Spleen (tissue), 11 donors: Measurements from ENCODE around the gene ITGB2. TPM values are rescaled to one million over a fixed set of nuclear protein-coding genes. Genes with fewer than 3 reads are reported as not detected.

Experiments
- DNase-seq: peaks from one replicate; pipeline ENCODE4 v3.0.0-alpha.2; 2020
- H3K27ac ChIP-seq, 8 donors: fragments of 200-600 bp; sonication (generic) in 7 of 8; 1 replicate in 4 of 8; 2 replicates in 4 of 8; pipeline versions ENCODE4 v1.5.0 to v1.8.0; 2016 to 2021; ENCODE audit warnings: inconsistent platforms in 4 of 8, mild to moderate bottlenecking in 4 of 8, moderate library complexity in 1 of 8
- H3K27me3 ChIP-seq, 7 donors: fragments of 200-600 bp; sonication (generic) in 6 of 7; replicated peaks in 1 of 7; 1 replicate in 4 of 7; 2 replicates in 3 of 7; pipeline versions ENCODE4 v1.5.0 to v1.8.0; 2016 to 2021; ENCODE audit warnings: inconsistent platforms in 3 of 7, mild to moderate bottlenecking in 1 of 7
- H3K36me3 ChIP-seq, 6 donors: fragments of 200-600 bp; sonication (generic) in 5 of 6; 1 replicate in 4 of 6; 2 replicates in 2 of 6; pipeline versions ENCODE4 v1.5.0 to v1.8.0; 2016 to 2021; ENCODE audit warnings: inconsistent platforms in 2 of 6
- H3K4me1 ChIP-seq, 6 donors: fragments of 200-600 bp; sonication (generic) in 5 of 6; 1 replicate in 3 of 6; 2 replicates in 3 of 6; pipeline versions ENCODE4 v1.5.0 to v1.8.0; 2016 to 2021; ENCODE audit warnings: inconsistent platforms in 3 of 6
- H3K4me3 ChIP-seq, 8 donors: fragments of 200-600 bp; sonication (generic) in 7 of 8; 1 replicate in 4 of 8; 2 replicates in 4 of 8; pipeline versions ENCODE4 v1.5.0 to v1.8.0; 2016 to 2021; ENCODE audit warnings: inconsistent platforms in 4 of 8, mild to moderate bottlenecking in 4 of 8, moderate library complexity in 2 of 8
- H3K9me3 ChIP-seq, 8 donors: fragments of 200-600 bp; sonication (generic) in 7 of 8; 1 replicate in 4 of 8; 2 replicates in 4 of 8; pipeline versions ENCODE4 v1.5.0 to v1.8.0; 2016 to 2021; ENCODE audit warnings: inconsistent platforms in 4 of 8
- CTCF ChIP-seq, 11 experiments: fragments of 200-600 bp in 7 of 11; fragments of 450-650 bp in 4 of 11; sonication (generic) in 4 of 11; IDR thresholded peaks in 8 of 11; conservative IDR thresholded peaks in 3 of 11; 1 replicate in 7 of 11; 2 replicates in 4 of 11; pipeline versions ENCODE4 v1.4.0 to v1.8.0; 2016 to 2021; ENCODE audit warnings: antibody characterized with exemption in 11 of 11, inconsistent platforms in 4 of 11, mild to moderate bottlenecking in 1 of 11
- POLR2A ChIP-seq, 3 donors: fragments of 450-650 bp; IDR thresholded peaks; one replicate each; pipeline ENCODE4 v1.5.1; 2017; ENCODE audit warnings: antibody characterized with exemption in 3 of 3, mild to moderate bottlenecking in 1 of 3
- POLR2AphosphoS5 ChIP-seq, 3 donors: sonication (generic); formaldehyde crosslinking; IDR thresholded peaks; one replicate each; pipeline ENCODE4 v1.5.1; 2017; ENCODE audit warnings: antibody characterized with exemption in 3 of 3
- WGBS, 5 donors: extraction: QIAGEN DNeasy Blood & Tissue Kit in 3 of 5; methylation state at CpG; one replicate each; pipeline versions ENCODE4 v1.1.5 to v1.1.7; 2013 to 2018; 5-methylcytosine and 5-hydroxymethylcytosine counted together
- intact Hi-C: fragments of 100-400 bp; cut with DNase I; formaldehyde crosslinking; loops from one replicate; pipeline ENCODE4 v1.15.0; 2023; ENCODE audit warnings: low total_unique reads
- polyA plus RNA-seq, 3 donors: library from polyadenylated mRNA; stranded (reverse); fragments of 200-250 nt; gene quantifications; one replicate each; pipeline ENCODE4 v1.2.1, GENCODE V29; 2013
- total RNA-seq, 7 donors: library from RNA; depleted of rRNA in 3 of 7; stranded (reverse); fragments of >200 nt in 3 of 7; fragmentation: NEBNext Ultra II Directional in 4 of 7; extraction: Animal tissue kit (Norgen Biotek cat#: 25700) in 4 of 7; gene quantifications; one replicate each; pipeline versions ENCODE4 v1.1.0 to v1.2.1, GENCODE V29; 2016 to 2021
- donor health status: healthy with polysubstance abuse.
- donor health status: DM: no; HTN: no; CAD: no; lungs with moderate emphysema.
- donor health status: DM: no; HTN: no; CAD: no.
- donor health status: Bipolar disorder and iron deficiency.
- donor health status: healthy.
- donor health status: DM: no; HTN: no; CAD: no.
- donor health status: DM: yes; HTN: yes; CAD: no.

Gene ITGB2
- total and polyA plus RNA-seq, 10 donors = 92.1 to 754 (median 338) TPM

- 57 to 81% (median 66%) methylated on average over 3 of the region's 3 CpGs; no CpG with 5 or more reads in 1 of the 5 donors for WGBS, 5 donors
- H3K36me3 ChIP-seq = no peaks in the 10 kb centered on the region
- TF ChIP-seq CTCF (IDR thresholded peaks at IDR 0.05 in 8 of 11, conservative IDR thresholded peaks at IDR 0.05 in 3 of 11) (no peak), POLR2A (IDR thresholded peaks at IDR 0.05) (no peak), POLR2AphosphoS5 (IDR thresholded peaks at IDR 0.05) (no peak)
Measured at GRCh38 chr21:44836349-44836665, 84.4 kb downstream of the ITGB2 start.

More at GRCh38 chr21:44836349-44836665, 84.4 kb downstream of the ITGB2 start:
- Histone ChIP-seq H3K9me3 (no peaks in the 10 kb centered on the region), H3K27me3 (peaks cover 0 to 7% (median 0%) of the 10 kb centered on the region in 7 donors), H3K4me3 (no peak overlapping the region), H3K27ac (no peak overlapping the region), H3K4me1 (peaks cover 0 to 10% (median 2%) of the 10 kb centered on the region in 6 donors)
- DNase-seq = no peak
- intact Hi-C loops = no loop called here

Other genes starting within 250 kb of the ITGB2 start
- not detected for gene KRTAP12-1, start 238.7 kb downstream of the ITGB2 start, total RNA-seq
- gene KRTAP12-1, start 238.7 kb downstream of the ITGB2 start, polyA plus RNA-seq = not detected
- gene KRTAP10-12, start 223.7 kb downstream of the ITGB2 start, total RNA-seq = not detected
- not detected for gene KRTAP10-12, start 223.7 kb downstream of the ITGB2 start, polyA plus RNA-seq
- under 1 TPM in 1 of 7 donors, not detected in 6; 0.22 TPM for gene TSPEAR, start 209.3 kb downstream of the ITGB2 start, total RNA-seq
- gene TSPEAR, start 209.3 kb downstream of the ITGB2 start, polyA plus RNA-seq = under 1 TPM in 2 of 3 donors, not detected in 1; 0.02 to 0.03 TPM
- 100 to 1,000 TPM in 3 of 7 donors, 10 to 100 TPM in 4; 81.1 to 125 (median 93.8) TPM for gene UBE2G2, start 119.1 kb downstream of the ITGB2 start, total RNA-seq
- 10 to 100 TPM; 39.4 to 58.0 (median 46.9) TPM for gene UBE2G2, start 119.1 kb downstream of the ITGB2 start, polyA plus RNA-seq
- gene SUMO3, start 102.8 kb downstream of the ITGB2 start, total RNA-seq = 100 to 1,000 TPM in 1 of 7 donors, 10 to 100 TPM in 6; 62.2 to 101 (median 68.6) TPM
- gene SUMO3, start 102.8 kb downstream of the ITGB2 start, polyA plus RNA-seq = 10 to 100 TPM; 38.2 to 90.7 (median 57.9) TPM
- gene PTTG1IP, start 47.2 kb downstream of the ITGB2 start, total RNA-seq = 100 to 1,000 TPM; 121 to 189 (median 165) TPM
- gene PTTG1IP, start 47.2 kb downstream of the ITGB2 start, polyA plus RNA-seq = 10 to 100 TPM; 57.6 to 69.3 (median 64.9) TPM
- 10 to 100 TPM in 6 of 7 donors, 1 to 10 TPM in 1; 6.1 to 30.6 (median 26.4) TPM for gene SLX9, start 19.1 kb upstream of the ITGB2 start, total RNA-seq
- gene SLX9, start 19.1 kb upstream of the ITGB2 start, polyA plus RNA-seq = 10 to 100 TPM; 16.4 to 35.4 (median 28.5) TPM
- gene ADARB1, start 153.7 kb upstream of the ITGB2 start, total RNA-seq = 10 to 100 TPM; 26.0 to 50.8 (median 34.7) TPM
- 10 to 100 TPM in 2 of 3 donors, 1 to 10 TPM in 1; 9.1 to 16.9 (median 13.9) TPM for gene ADARB1, start 153.7 kb upstream of the ITGB2 start, polyA plus RNA-seq